Common myeloid progenitor, CD34-positive (primary cell): ENCODE data around the gene SAP130.

Experiments
- CTCF ChIA-PET: fragments of 350-600 bp; sonication (Branson Sonifier 250); formaldehyde crosslinking; loops from one replicate; lab custom pipeline; 2021; ENCODE audit warnings: antibody characterized with exemption; lab: Charles Lee
- POLR2A ChIA-PET: fragments of 350-600 bp; sonication (Branson Sonifier 250); formaldehyde crosslinking; loops from one replicate; lab custom pipeline; 2021; ENCODE audit warnings: antibody characterized with exemption; lab: Charles Lee
- DNase-seq, 3 donors: peaks; one replicate each; pipeline versions ENCODE4 v3.0.0 to v3.0.0-alpha.2; 2013
- H3K27ac ChIP-seq, 2 experiments: 1 replicate in 1 of 2; 2 replicates in 1 of 2; pipeline ENCODE4 v1.7.0; 2013; ENCODE audit warnings: inconsistent platforms in 2 of 2, low read length in 2 of 2, mild to moderate bottlenecking in 2 of 2, low read depth in 1 of 2, moderate library complexity in 1 of 2; ENCODE audit not compliant: severe bottlenecking in 2 of 2, insufficient read depth in 1 of 2, poor library complexity in 1 of 2
- H3K27me3 ChIP-seq, 5 experiments: replicated peaks in 2 of 5; 1 replicate in 3 of 5; 2 replicates in 2 of 5; pipeline versions ENCODE4 v1.6.1 to v1.7.0; 2013; ENCODE audit warnings: low read length in 4 of 5, mild to moderate bottlenecking in 2 of 5, moderate library complexity in 2 of 5, inconsistent platforms in 1 of 5; ENCODE audit not compliant: insufficient read depth in 5 of 5, control insufficient read depth in 4 of 5
- H3K36me3 ChIP-seq, 4 experiments: 1 replicate in 2 of 4; 2 replicates in 2 of 4; pipeline versions ENCODE4 v1.6.1 to v1.7.0; 2013; ENCODE audit warnings: low read length in 3 of 4, control low read depth in 1 of 4, mild to moderate bottlenecking in 1 of 4; ENCODE audit not compliant: control insufficient read depth in 4 of 4, insufficient read depth in 4 of 4
- H3K4me1 ChIP-seq, 4 experiments: 1 replicate in 3 of 4; 2 replicates in 1 of 4; pipeline versions ENCODE4 v1.6.1 to v1.7.1; 2013; ENCODE audit warnings: low read length in 3 of 4, mild to moderate bottlenecking in 3 of 4, control low read depth in 1 of 4, inconsistent platforms in 1 of 4, moderate library complexity in 1 of 4; ENCODE audit not compliant: control insufficient read depth in 4 of 4, insufficient read depth in 4 of 4; ENCODE audit errors: control extremely low read depth in 1 of 4
- H3K4me3 ChIP-seq, 7 experiments: 1 replicate in 4 of 7; 2 replicates in 3 of 7; pipeline versions ENCODE4 v1.5.1 to v1.7.0; 2013; ENCODE audit warnings: mild to moderate bottlenecking in 7 of 7, low read length in 6 of 7, moderate library complexity in 6 of 7, inconsistent platforms in 2 of 7, low read depth in 2 of 7, control low read depth in 1 of 7; ENCODE audit not compliant: insufficient read depth in 4 of 7, control insufficient read depth in 1 of 7; ENCODE audit errors: extremely low read depth in 1 of 7
- H3K9me3 ChIP-seq, 5 experiments: 1 replicate in 4 of 5; 2 replicates in 1 of 5; pipeline versions ENCODE4 v1.6.1 to v1.7.1; 2013; ENCODE audit warnings: low read length in 4 of 5, mild to moderate bottlenecking in 2 of 5, inconsistent platforms in 1 of 5, low read depth in 1 of 5, moderate library complexity in 1 of 5; ENCODE audit not compliant: control insufficient read depth in 4 of 5, insufficient read depth in 2 of 5; ENCODE audit errors: control extremely low read depth in 1 of 5
- WGBS: methylation state at CpG from one replicate; pipeline ENCODE4 v1.1.5; 2013; ENCODE audit not compliant: insufficient coverage; 5-methylcytosine and 5-hydroxymethylcytosine counted together

The SAP130 gene

GRCh38 chr2:128028668-128029054, 802 bp upstream of the SAP130 start:
- peaks cover 9 to 22% (median 15%) of the 10 kb centered on the region in 4 experiments for H3K4me1 ChIP-seq

DNA sequence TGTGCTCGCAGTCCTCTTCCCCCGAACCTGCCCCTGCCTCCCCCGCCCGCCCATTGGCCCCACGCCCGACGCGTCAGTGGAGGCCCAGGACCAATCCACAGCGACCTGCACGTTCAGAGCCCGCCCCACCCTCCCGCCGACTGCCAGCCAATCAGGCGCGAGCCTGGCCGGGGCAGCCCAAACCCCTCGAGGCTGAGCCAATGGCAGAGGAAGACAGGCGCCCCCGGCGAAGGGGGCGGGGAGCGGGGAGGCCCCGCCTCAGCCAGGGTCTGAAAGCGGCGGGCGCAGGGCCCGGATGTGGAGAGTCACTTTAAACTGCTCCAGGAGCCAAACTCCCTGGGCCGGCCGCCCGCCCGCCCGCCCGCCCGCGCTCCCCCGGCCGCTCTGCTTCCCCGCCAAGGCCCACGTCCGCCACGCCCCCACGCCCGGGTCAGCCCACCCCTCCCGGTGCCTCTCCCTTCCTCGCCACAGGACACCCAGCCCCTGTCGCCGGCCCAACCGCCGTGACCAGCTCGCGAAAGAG, 520 bp downstream of the SAP130 start:
- 0% methylated on average over 18 of the region's 51 CpGs for WGBS
- Histone ChIP-seq H3K27me3 (no peaks in the 10 kb centered on the region), H3K9me3 (peaks cover 0 to 6% (median 0%) of the 10 kb centered on the region in 5 experiments), H3K36me3 (peaks cover 0 to 6% (median 5%) of the 10 kb centered on the region in 4 experiments), H3K4me1 (peaks cover 9 to 22% (median 15%) of the 10 kb centered on the region in 4 experiments), H3K27ac (peak overlapping the region; percentile 54 to 77), H3K4me3 (peak overlapping the region; percentile 78 to 97 (median 87))
- DNase-seq = peak; percentile 99
- POLR2A ChIA-PET = interaction anchor here (1.4 kb wide), 1 partner anchor 64 kb away, joined by 5 read pairs; the partner anchor contains the start of gene UGGT1
- CTCF ChIA-PET = no interaction called here

More at GRCh38 chr2:128028668-128029054, 802 bp upstream of the SAP130 start:
- no peak for DNase-seq
- POLR2A ChIA-PET = interaction anchor here (1.4 kb wide), 1 partner anchor 62 kb away, joined by 5 read pairs; the partner anchor contains the start of gene UGGT1
- H3K9me3 ChIP-seq = peaks cover 0 to 12% (median 0%) of the 10 kb centered on the region in 5 experiments
- CTCF ChIA-PET = interaction anchor here (0.6 to 1.3 kb wide), 3 partner anchors 36 to 62 kb away, joined by 3 to 7 read pairs (median 3); partner anchors contain the start of gene UGGT1
- peaks cover 0 to 4% (median 3%) of the 10 kb centered on the region in 4 experiments for H3K36me3 ChIP-seq
- WGBS = no CpG with 5 or more reads among the region's 1 CpG
- no peaks in the 10 kb centered on the region for H3K27me3 ChIP-seq
- peak overlapping the region; percentile 76 to 97 (median 87) for H3K4me3 ChIP-seq
- peak overlapping the region; percentile 33 to 73 for H3K27ac ChIP-seq

- WGBS = under 1% methylated on average over 49 of the region's 57 CpGs
- H3K36me3 ChIP-seq = peaks cover 3 to 11% (median 7%) of the 10 kb centered on the region in 4 experiments
- no peaks in the 10 kb centered on the region for H3K27me3 ChIP-seq
- no peaks in the 10 kb centered on the region for H3K9me3 ChIP-seq
- POLR2A ChIA-PET = no interaction called here
- H3K4me1 ChIP-seq = peaks cover 9 to 22% (median 15%) of the 10 kb centered on the region in 4 experiments
- peak overlapping the region in 1 of 2 experiments; percentile 66 for H3K27ac ChIP-seq
- peak overlapping the region; percentile 68 to 91 (median 81) for H3K4me3 ChIP-seq
- CTCF ChIA-PET = no interaction called here
- peak in 2 of 3 donors; percentile 21 to 29 for DNase-seq
Observed at GRCh38 chr2:128026448-128027277, 1.2 kb downstream of the SAP130 start.

- 100% methylated on average over 2 of the region's 4 CpGs for WGBS
- Histone ChIP-seq H3K27ac (no peak overlapping the region), H3K4me1 (peaks cover 9 to 22% (median 15%) of the 10 kb centered on the region in 4 experiments), H3K9me3 (no peaks in the 10 kb centered on the region), H3K36me3 (peaks cover 3 to 15% (median 9%) of the 10 kb centered on the region in 4 experiments), H3K4me3 (no peak overlapping the region), H3K27me3 (no peaks in the 10 kb centered on the region)
- ChIA-PET CTCF (interaction anchor here (0.7 to 0.9 kb wide), 2 partner anchors 71 to 764 kb away, joined by 4 to 6 read pairs; no protein-coding TSS in a partner anchor), POLR2A (no interaction called here)
- DNase-seq = no peak
Observed at GRCh38 chr2:128024816-128025215, 3.0 kb downstream of the SAP130 start.

DNA sequence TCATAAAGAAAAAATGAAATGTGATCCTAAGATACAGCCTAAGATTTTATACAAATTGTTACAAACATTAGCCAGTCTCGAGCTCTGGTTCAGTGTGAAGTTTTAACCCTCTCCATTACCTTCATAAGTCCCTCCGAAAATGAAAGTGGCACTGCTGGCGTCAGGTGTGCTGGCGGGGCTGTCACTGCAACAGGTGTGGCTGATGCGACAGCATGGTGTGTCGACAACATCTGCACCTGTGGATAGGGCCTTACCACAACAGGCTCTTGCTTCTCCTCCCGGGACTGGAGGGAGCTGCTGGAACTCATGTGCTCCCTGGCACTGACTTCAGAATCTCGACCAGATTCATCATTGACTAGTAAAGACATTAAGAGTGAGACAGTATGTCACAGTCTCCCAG, 10.3 kb downstream of the SAP130 start:
- 98% methylated on average over 7 of the region's 8 CpGs for WGBS
- ChIA-PET CTCF (interaction anchor here (1.8 kb wide), 1 partner anchor 20 kb away, joined by 3 read pairs; no protein-coding TSS in a partner anchor), POLR2A (no interaction called here)

DNA sequence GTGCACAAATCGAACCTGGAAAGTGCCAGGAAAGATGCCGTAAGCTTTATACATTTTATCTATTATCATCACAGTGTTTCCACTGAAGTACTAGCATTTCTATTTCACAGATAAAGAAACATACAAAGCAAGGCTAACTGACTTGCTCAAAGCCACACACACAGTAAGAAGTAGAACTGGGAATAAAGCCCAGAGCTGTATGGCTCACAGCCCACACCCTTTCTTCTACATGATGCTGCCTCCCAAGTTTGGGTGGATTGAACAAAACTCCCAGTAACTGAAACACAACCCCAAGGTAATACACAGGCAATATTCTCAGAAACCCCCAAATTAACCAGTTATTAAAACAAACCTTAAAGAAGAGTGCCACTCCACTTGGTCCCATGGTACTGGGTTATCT, 11.2 kb downstream of the SAP130 start:
- 100% methylated on average over 1 of the region's 2 CpGs for WGBS
- Histone ChIP-seq H3K4me1 (no peaks in the 10 kb centered on the region), H3K27me3 (no peaks in the 10 kb centered on the region), H3K27ac (no peak overlapping the region), H3K4me3 (no peak overlapping the region), H3K36me3 (peaks cover 18 to 66% (median 53%) of the 10 kb centered on the region in 4 experiments), H3K9me3 (no peaks in the 10 kb centered on the region)
- DNase-seq = no peak
- POLR2A ChIA-PET = interaction anchor here (0.6 kb wide), 1 partner anchor 531 kb away, joined by 3 read pairs; no protein-coding TSS in a partner anchor
- CTCF ChIA-PET = no interaction called here

More for the DNA sequence above, 10.3 kb downstream of the SAP130 start:
- no peaks in the 10 kb centered on the region for H3K9me3 ChIP-seq
- H3K27ac ChIP-seq = no peak overlapping the region
- no peak for DNase-seq
- H3K4me3 ChIP-seq = no peak overlapping the region
- H3K36me3 ChIP-seq = peaks cover 19 to 64% (median 50%) of the 10 kb centered on the region in 4 experiments
- no peaks in the 10 kb centered on the region for H3K4me1 ChIP-seq
- H3K27me3 ChIP-seq = no peaks in the 10 kb centered on the region
